ENCODE data around the gene IGSF23.

DNA sequence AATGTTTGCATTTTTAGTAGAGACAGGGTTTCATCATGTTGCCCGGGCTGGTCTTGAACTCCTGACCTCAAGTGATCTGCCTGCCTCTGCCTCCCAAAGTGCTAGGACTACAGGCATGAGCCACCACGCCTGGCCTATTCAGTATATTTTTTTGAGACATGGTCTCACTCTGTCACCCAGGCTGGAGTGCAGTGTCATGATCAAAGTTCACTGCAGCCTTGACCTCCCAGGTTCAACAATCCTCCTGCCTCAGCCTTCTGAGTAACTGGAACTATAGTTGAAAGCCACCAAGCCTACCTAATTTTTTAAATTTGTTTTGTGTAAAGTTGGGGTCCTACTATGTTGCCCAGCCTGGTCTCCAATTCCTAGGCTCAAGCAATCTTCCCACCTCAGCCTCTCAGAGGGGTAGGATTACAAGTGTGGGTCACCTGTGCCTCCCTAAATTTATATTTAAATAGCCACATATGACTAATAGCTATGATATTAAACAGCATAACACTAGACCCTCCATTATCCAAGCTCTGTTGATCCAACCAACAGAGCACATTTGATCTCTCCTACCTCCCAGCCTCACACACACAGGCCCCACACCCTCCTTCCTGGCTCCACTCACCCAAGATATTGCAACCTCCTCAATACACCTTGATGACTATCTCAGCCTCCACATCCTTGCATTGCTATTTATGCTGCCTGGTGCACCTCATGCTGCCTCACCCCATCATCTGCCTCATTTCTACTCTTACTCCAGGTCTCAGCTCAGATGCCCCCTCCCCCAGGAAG lies 55.8 kb downstream of the IGSF23 start:
- TF ChIP-seq POLR2A (IDR thresholded peaks at IDR 0.05; ENCODE audit: low read depth, low read length) (no peak), POLR2AphosphoS5 (IDR thresholded peaks at IDR 0.05; ENCODE audit: low read depth, low read length) (no peak), SPI1 (IDR thresholded peaks at IDR 0.05; ENCODE audit: low read depth, low read length) (no peak)

All from GM12891 (cell line).